ENCODE data around the gene ZHX3.
A peak's percentile ranks its signal among the peaks of the same experiment; 100 is the strongest.

ZHX3 gene

GRCh38 chr20:41317546-41318270, at the start of gene ZHX3:
ZHX3 (minus strand) TSS chr20:41317731; CDS start chr20:41204916, 112,815 bp downstream.
- peak; percentile 96 for DNase-seq (ENCODE audit: low read depth)
- no peak for TF ChIP-seq CTCF (conservative IDR thresholded peaks at IDR 0.05; ENCODE audit: low read length)
- peak within 1 kb of the TSS; percentile 95 for H3K4me3 ChIP-seq (ENCODE audit: low read length)

GRCh38 chr20:41367393-41367695, 49.8 kb upstream of the ZHX3 start:
- no peak for DNase-seq (ENCODE audit: low read depth)
- no peak overlapping the region for H3K4me3 ChIP-seq (ENCODE audit: low read length)
- no peak for TF ChIP-seq CTCF (conservative IDR thresholded peaks at IDR 0.05; ENCODE audit: low read length)

GRCh38 chr20:41366546-41367392, 49.2 kb upstream of the ZHX3 start, which contains the start of gene EMILIN3:
EMILIN3 (minus strand) TSS chr20:41366818; CDS start chr20:41366634, 184 bp downstream.
- H3K4me3 ChIP-seq (ENCODE audit: low read length) = no peak within 1 kb of the TSS
- TF ChIP-seq CTCF (conservative IDR thresholded peaks at IDR 0.05; ENCODE audit: low read length) = no peak
- no peak for DNase-seq (ENCODE audit: low read depth)

GRCh38 chr20:41365777-41366545, 48.4 kb upstream of the ZHX3 start:
- DNase-seq (ENCODE audit: low read depth) = no peak
- no peak overlapping the region for H3K4me3 ChIP-seq (ENCODE audit: low read length)
- TF ChIP-seq CTCF (conservative IDR thresholded peaks at IDR 0.05; ENCODE audit: low read length) = no peak

- no peak overlapping the region for H3K4me3 ChIP-seq (ENCODE audit: low read length)
- no peak for DNase-seq (ENCODE audit: low read depth)
- no peak for TF ChIP-seq CTCF (conservative IDR thresholded peaks at IDR 0.05; ENCODE audit: low read length)
These were observed 47.6 kb upstream of the ZHX3 start for GRCh38 chr20:41364967-41365765.

GRCh38 chr20:41364236-41364855, 46.8 kb upstream of the ZHX3 start:
- H3K4me3 ChIP-seq (ENCODE audit: low read length) = no peak overlapping the region
- no peak for TF ChIP-seq CTCF (conservative IDR thresholded peaks at IDR 0.05; ENCODE audit: low read length)
- no peak for DNase-seq (ENCODE audit: low read depth)

Measured in AG10803 (cell line).